OCI-M2 (cell line): ENCODE measurements around the gene FAM13A.
A peak's percentile ranks its signal among the peaks of the same experiment; 100 is the strongest.
"Not testable (repeated sequence)": the region's sequence is repeated elsewhere in the genome, so short reads cannot be mapped to it uniquely, and the experiment has no call there.

Experiments
- DNase-seq: peaks from one replicate; lab custom pipeline; 2025; ENCODE audit not compliant: unreplicated experiment; lab: John Stamatoyannopoulos, UW

Gene FAM13A

GRCh38 chr4:88858752-88859151, 198.2 kb downstream of the FAM13A start:
- DNase-seq = peak; percentile 12

DNA sequence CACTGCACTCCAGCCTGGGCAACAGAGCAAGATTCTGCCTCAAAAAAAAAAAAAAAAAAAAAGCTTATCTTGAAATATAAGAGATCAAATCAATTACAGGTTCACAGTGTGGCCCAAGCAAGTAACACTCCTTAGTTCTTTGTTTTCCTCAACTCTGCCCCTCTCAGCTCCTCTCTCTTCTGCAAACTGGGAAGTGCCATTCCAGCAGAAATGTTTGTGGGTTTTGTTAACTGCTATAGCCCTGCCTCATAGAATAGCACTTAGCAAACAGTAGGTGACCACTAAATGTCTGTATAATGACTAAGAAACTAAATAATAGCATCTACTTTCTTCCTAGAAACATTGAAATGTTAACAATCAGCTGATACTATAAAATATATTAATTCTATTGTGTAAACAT, 199.4 kb downstream of the FAM13A start:
- no peak for DNase-seq

GRCh38 chr4:88854481-88854880, 202.5 kb downstream of the FAM13A start:
- no peak for DNase-seq

- not testable (repeated sequence) for DNase-seq
Measured at GRCh38 chr4:88853583-88853982, 203.4 kb downstream of the FAM13A start.

DNA sequence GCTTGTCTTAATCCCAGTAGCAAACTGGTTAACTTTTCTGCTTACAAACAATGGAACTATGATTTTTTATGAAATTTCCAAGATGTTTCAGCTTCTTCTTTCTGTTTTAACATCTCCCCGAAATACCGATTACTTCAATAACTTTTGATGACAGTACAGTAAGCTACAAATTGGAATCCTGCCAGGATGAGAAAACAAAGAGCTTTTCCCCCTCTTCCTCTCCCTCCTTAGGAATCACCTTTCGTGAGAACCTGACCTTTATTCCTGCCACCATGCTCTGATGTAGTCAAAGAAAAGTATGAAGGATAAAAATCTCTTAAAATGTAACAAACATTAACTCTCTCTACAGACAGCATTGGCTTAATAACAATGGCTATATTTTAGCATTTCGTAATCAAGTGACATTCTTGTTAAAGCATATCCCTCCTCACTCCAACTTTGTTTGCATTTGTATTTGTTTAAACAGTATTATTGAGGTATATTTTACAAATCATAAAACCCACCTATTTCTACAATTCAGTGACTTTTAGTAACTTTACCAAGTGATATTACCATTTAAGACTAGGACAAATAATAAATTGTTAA, 210.7 kb downstream of the FAM13A start:
- DNase-seq = no peak

DNA sequence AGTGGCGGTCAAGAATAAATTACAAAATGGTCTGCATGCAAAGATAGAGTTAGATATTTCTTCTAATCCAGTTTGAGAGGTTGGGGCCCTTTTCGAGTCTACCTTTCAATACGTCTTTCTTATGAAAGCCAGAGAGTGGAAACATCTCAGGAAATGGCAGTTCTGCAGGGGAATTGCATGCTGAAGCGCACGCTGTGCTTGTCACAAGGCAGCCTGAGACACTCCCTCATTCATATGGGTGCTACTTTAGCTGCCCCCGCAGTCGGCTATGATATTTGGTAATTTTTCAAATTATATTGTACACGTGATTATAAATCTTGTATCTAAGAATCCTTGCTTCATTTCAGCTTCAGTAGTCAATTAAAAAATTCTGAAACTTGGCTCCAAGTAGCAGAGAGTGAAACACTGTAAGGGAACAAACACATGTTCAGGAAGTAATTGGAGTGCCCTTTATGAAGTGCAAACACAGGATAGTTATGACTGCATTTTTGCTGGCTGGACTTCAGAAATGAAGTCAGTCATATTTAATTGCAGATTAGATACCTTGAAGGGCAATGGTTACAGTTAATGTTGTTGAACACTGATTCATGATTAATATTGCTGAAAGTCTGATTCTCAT, 213.8 kb downstream of the FAM13A start:
- no peak for DNase-seq

- DNase-seq = no peak
Measured at GRCh38 chr4:88841635-88842034, 215.3 kb downstream of the FAM13A start.

- DNase-seq = no peak
Measured at GRCh38 chr4:88836216-88836615, 220.8 kb downstream of the FAM13A start.

DNA sequence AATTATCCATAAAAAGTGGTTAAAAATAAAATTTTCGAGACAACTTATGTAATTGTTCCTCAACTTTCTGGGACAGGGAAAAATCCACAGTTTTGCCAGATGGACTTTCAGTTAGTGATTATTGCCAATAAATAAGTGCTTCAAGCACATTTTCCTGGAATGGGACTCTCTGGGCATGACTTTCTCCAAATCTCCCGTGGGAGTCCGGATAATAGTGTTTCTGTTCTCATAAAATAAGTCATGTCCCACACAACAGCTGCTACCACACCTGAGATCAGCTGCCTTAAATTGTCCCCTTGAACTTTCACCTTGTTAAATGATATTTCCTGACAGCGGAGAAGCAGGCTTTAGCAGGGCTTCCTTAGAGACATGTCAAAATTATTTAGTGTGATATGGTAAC, 226.0 kb downstream of the FAM13A start:
- no peak for DNase-seq

DNA sequence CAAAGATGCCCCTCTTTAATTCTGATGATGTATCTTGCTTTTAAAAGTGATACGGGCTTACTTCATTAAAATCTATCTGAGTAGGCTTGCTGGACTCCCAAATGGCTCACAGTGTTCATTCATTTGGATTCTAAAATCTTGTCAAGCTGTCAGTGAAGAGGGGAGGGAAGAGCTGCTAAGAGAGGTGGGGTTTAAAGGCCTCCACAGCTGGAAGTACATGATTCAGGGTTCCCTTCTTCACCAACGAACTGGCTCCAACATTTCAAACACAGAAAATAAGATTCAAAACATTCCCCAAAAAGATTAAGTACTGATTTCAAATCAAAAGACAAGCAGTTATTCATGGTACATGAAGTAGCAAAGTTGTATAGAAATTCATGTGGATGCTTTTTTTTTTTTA, 226.4 kb downstream of the FAM13A start:
- DNase-seq = no peak

DNA sequence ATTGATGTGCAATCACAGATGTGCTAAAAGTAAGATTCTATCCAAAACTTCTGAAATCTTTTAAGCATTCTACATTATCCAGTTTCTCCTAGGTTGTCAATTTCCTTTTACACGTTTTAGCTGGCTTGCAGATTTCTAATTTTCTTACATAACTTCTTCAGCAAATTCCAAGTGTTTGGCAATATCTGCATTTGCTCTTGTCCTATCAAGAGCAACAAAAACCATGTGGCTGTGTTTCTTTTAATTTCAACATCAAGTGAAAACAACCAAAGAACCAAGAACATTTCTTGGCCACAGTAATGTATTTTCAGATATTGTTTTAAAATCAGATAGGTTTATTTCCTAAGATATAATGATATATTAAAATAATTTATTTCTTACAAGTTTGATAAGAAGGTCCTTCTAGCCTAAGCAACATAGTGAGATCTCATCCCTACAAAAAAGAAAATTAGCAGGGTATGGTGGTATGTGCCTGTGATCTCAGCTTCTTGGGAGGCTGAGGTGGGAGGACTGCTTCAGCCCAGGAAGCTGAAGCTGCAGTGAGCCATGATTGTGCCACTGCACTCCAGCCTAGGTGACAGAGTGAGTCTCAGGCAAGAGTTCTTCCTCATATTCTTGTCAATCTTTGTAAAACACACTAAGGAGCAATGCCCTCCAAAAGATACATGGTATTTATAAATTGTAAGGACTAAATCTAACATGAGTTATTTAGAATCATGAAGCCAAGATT, 228.0 kb downstream of the FAM13A start:
- no peak for DNase-seq

DNA sequence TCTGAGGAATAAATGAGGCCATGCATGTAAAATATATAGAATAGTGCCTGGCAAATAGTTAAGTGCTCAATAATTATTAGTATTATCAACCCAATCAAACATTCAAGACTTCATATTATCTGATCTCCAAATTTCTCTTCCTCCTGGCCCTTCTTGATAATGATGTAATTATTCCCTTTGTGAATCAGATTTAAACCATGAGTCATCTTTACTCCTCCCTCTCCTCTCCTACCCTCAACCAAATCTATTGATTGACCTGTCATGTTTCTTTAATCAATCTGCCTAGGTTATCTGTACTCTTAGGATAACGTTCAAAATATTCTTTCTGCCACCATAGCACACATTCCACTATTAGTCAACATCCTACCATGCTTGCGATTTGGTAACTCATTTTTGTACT, 229.5 kb downstream of the FAM13A start:
- DNase-seq = no peak

GRCh38 chr4:88826771-88827170, 230.2 kb downstream of the FAM13A start:
- DNase-seq = no peak

DNA sequence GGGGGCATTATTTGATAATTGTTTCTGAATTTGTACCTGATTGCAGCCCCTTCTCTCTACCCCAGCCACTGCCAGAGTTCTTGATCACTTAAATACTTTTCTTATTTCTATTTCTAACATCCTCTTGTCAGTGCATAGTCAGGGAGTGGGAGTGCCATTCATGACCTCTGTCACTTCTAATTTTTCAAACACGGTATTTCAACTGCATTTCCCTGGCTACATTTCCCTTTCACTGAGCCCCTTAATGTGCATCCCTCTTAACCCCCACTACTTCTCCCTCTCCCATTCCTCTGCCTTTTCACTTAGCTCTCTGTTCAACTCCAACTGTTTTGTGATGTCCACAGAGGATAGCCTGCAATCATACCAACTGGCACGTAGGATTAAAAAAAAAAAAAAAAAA, 231.1 kb downstream of the FAM13A start:
- DNase-seq = no peak

DNA sequence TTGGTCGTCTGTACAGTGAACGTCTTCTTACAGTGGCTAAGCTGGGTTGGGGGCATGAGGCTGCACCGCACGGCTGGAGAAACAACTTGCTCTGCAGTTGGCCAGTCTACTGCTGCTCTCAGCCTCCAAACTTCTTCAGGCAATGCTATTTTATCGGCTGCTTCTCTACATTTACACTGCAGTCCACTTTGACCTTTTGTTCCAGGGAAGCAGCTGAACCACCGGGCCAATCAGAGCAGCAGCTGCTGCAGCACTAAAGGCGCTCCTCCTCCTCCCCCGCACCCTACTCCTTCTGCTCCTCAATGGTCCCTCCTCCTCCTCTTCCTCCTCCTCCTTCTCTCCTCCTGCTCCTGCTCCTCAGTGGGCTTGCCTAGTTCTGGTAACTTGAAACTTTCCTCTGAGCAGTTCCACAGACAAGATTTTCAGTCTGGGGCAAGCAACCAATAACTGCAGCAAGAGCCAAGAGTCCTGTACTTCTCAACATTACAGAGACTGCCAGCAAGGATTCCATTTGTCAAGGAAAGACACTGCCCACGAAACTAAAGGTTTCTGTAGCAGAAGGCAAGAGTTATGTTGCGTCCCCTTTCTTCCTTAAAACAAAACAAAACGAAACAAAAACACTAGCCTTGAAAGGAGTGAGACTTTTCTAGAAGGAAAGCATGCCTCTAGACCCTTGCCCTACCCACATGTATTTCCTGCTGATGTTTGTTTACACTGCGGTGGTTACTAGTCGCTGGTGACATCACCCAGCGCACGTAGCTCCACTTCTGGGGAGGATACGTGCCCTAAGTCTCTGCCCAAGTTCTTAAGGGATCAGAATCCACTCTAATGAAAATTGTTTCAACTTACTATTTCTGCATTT, 233.7 kb downstream of the FAM13A start:
- peak; percentile 41 for DNase-seq

DNA sequence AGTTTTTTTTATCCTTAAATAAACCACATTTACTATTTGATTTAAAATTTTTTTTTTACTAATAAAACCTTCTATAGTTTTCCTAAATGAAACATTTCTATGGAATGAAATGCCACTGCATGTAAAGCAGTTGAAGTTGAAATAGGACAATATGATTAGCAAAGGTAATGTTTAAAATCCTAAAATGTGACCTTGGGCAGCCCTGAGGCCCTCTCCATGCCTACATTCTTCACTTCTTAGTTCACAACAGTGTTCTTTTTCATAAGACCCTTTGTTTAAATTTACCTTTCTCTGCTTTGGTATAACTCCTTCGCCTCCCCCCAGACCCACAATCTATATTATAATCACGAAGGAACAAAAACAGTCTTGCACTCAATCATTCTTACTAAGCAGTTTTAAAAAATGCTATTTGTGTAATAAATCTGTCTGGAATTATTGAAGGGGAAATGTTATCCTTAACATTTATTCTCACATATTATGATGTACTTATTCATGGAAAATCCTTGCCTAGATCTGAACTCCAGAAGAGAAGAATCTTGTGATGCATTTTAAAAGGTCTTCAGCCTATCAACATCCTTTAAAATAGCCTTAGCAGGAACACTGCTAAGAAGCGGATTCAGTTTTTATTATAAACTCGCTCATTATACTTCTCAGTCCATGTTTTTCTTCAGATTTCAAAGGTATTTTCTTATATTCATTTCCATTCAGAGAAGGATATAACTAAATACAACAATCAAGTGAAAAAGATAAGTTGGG, 234.8 kb downstream of the FAM13A start:
- DNase-seq = no peak

DNA sequence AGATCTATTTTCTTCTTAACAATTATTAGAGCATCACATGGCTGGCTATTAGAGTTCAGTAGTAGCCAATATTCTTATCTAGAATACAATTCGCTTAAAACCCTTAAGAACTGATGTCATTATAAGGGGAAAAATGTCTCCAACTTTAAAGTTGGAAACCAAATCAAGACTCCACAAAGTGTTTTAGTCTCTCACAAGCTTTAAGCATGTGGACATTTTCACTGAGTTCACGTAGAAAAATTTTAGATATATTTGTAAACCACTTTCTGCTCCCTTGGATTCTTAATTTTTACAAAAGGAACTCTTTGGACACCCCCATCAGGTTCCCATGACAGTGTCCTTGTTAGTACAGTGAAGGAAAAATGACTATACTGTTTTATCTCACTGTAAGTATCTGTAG, 235.5 kb downstream of the FAM13A start:
- DNase-seq = no peak

DNA sequence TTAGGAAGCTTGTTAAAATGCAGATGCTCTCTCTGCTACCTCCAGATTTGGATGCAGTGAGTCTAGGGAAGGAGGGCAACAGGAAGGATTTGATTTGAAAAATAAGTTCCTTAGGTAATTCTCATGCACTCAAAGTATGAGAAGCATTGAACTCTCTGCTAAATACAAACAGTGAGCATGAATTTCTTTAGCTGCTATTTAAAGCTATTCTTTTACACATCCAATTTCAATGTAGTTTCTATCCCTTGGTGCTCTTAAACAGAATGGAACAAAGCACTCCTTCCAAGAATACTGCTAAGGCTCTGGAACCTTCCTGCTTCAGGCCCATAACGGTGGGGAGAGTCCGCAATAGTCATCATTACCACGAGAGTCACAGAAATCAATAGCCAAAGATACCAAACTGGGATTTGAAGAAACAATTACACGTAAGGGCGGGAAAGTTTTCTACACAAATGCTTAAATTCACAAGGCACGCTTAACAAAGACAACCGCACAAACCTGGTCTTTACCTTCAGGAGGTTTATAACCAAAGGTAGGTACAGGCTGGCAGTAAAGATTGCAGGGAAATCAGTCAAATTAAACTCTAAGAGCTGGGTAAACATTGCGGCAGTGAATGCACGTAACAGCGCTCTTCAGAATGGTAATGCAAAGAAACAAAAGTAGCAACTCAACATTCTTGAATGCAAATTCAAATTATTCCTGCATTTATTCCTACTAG, 236.1 kb downstream of the FAM13A start:
- DNase-seq = no peak

DNA sequence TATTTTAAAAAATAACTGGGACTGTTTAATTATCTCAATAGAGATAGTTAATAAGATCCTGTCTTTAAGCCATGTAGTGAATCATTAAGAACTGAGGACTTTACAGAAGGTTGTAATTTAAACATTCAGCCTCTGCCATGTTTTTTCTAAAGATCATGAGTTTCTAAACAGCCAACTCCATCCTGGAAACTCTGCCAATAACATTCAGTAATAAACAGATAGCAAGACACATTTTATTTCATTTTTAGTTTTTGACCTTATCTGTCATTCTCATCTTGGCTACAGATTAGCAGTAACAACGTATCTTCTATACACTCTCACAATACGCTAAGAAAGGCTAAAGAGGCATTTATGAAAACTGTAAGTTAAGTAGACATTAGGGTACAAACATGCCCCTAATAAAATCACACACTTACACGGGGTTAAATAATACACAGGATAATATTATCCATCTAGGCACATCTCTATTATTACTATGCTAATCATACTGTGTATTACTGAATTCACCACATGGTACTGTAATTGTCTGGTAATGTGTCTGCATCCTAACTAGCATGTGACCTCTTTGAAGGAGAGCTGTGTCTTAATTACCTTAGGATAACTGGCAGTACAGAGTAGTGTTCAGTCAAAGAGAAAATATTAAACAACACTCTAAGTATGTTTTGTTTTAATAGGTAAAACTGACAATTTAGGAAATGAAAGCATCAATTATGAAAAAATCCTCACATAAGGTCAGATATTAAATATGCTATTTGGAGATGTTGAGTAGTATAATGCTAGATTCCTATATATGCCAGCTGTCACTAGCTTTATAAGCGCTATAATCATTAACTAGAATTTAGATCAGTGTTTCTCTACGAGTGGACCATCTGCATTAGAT, 236.9 kb downstream of the FAM13A start:
- no peak for DNase-seq
